Activated CD4-positive, alpha-beta memory T cell treated with anti-CD3 and anti-CD28 coated beads for 36 hours (primary cell): ENCODE results near the gene EVX1. TPM values are rescaled to one million over a fixed set of nuclear protein-coding genes. Genes with fewer than 3 reads are reported as not detected.

Source experiments
- CTCF ChIA-PET: fragments of 350-600 bp; sonication (Branson Sonifier 250); formaldehyde crosslinking; loops from one replicate; lab custom pipeline; 2021; ENCODE audit warnings: antibody characterized with exemption, inconsistent platforms; lab: Charles Lee
- POLR2A ChIA-PET: fragments of 350-600 bp; sonication (Branson Sonifier 250); formaldehyde crosslinking; loops from one replicate; lab custom pipeline; 2021; ENCODE audit warnings: antibody characterized with exemption; lab: Charles Lee
- DNase-seq: peaks from one replicate; pipeline ENCODE4 v3.0.0-alpha.2; 2020
- H3K27ac Mint-ChIP-seq: one replicate; pipeline ENCODE4 v1.8.0; 2021; ENCODE audit warnings: mixed read lengths
- H3K27me3 Mint-ChIP-seq: one replicate; pipeline ENCODE4 v1.8.0; 2021; ENCODE audit warnings: mixed read lengths
- H3K36me3 Mint-ChIP-seq: one replicate; pipeline ENCODE4 v1.8.0; 2021; ENCODE audit warnings: mixed read lengths
- H3K4me1 Mint-ChIP-seq: one replicate; pipeline ENCODE4 v1.8.0; 2021; ENCODE audit warnings: low read depth, mixed read lengths
- H3K4me3 Mint-ChIP-seq: one replicate; pipeline ENCODE4 v1.8.0; 2021; ENCODE audit warnings: mild to moderate bottlenecking, mixed read lengths
- H3K9me3 Mint-ChIP-seq: one replicate; pipeline ENCODE4 v1.8.0; 2021; ENCODE audit warnings: mixed read lengths
- intact Hi-C: fragments of 100-400 bp; cut with micrococcal nuclease; formaldehyde crosslinking; loops from one replicate; pipeline ENCODE4 v1.15.1; 2023
- total RNA-seq, 2 experiments: library from RNA; stranded (reverse); gene quantifications; one replicate each; pipeline ENCODE4 v1.2.3, GENCODE V29; 2021

The EVX1 gene
- total RNA-seq, 2 experiments from 2014 or later: not detected

GRCh38 chr7:27239387-27240014, 3.1 kb upstream of the EVX1 start:
- Mint-ChIP-seq H3K27ac (no peak overlapping the region), H3K4me1 (peaks cover 24% of the 10 kb centered on the region), H3K9me3 (no peaks in the 10 kb centered on the region), H3K4me3 (no peak overlapping the region), H3K27me3 (peaks cover 76% of the 10 kb centered on the region), H3K36me3 (peaks cover 2% of the 10 kb centered on the region)
- intact Hi-C loops: loop anchor here (2.0 to 5.0 kb wide), 2 partner anchors 43 to 72 kb away; partner anchors contain the start of gene HOXA9
- CTCF ChIA-PET: interaction anchor here (1.6 to 3.5 kb wide), 2 partner anchors 30 to 44 kb away, joined by 5 to 19 read pairs; no protein-coding TSS in a partner anchor
- no peak for DNase-seq
- POLR2A ChIA-PET: interaction anchor here (0.6 kb wide), 1 partner anchor 21 kb away, joined by 4 read pairs; no protein-coding TSS in a partner anchor

GRCh38 chr7:27240015-27240731, 2.4 kb upstream of the EVX1 start:
- ChIA-PET CTCF (interaction anchor here (0.6 to 3.5 kb wide), 3 partner anchors 40 to 61 kb away, joined by 3 to 19 read pairs (median 8); no protein-coding TSS in a partner anchor), POLR2A (no interaction called here)
- H3K27ac Mint-ChIP-seq: no peak overlapping the region
- H3K36me3 Mint-ChIP-seq: peaks cover 2% of the 10 kb centered on the region
- H3K4me1 Mint-ChIP-seq: peaks cover 28% of the 10 kb centered on the region
- no peak for DNase-seq
- H3K4me3 Mint-ChIP-seq: no peak overlapping the region
- no peaks in the 10 kb centered on the region for H3K9me3 Mint-ChIP-seq
- peaks cover 78% of the 10 kb centered on the region for H3K27me3 Mint-ChIP-seq
- intact Hi-C loops: loop anchor here (2.0 to 5.0 kb wide), 2 partner anchors 43 to 73 kb away; partner anchors contain the start of gene HOXA9

- POLR2A ChIA-PET: no interaction called here
Measured at GRCh38 chr7:27241189-27242056, 1.2 kb upstream of the EVX1 start.

GRCh38 chr7:27242154-27242553, 448 bp upstream of the EVX1 start:
- intact Hi-C loops: loop anchor here (5.0 kb wide), 1 partner anchor 75 kb away; the partner anchor contains the start of gene HOXA9
- POLR2A ChIA-PET: no interaction called here
- Mint-ChIP-seq H3K4me1 (peaks cover 25% of the 10 kb centered on the region), H3K27me3 (peaks cover 78% of the 10 kb centered on the region), H3K27ac (no peak overlapping the region), H3K9me3 (no peaks in the 10 kb centered on the region), H3K4me3 (peak overlapping the region; percentile 45), H3K36me3 (peaks cover 2% of the 10 kb centered on the region)
- DNase-seq: no peak
- CTCF ChIA-PET: interaction anchor here (1.1 to 2.4 kb wide), 6 partner anchors 32 to 92 kb away, joined by 3 to 8 read pairs (median 6); no protein-coding TSS in a partner anchor

More at GRCh38 chr7:27241189-27242056, 1.2 kb upstream of the EVX1 start:
- peaks cover 25% of the 10 kb centered on the region for H3K4me1 Mint-ChIP-seq
- intact Hi-C loops: loop anchor here (2.0 to 5.0 kb wide), 2 partner anchors 45 to 74 kb away; partner anchors contain the start of gene HOXA9
- CTCF ChIA-PET: interaction anchor here (1.1 to 3.5 kb wide), 6 partner anchors 31 to 91 kb away, joined by 3 to 19 read pairs (median 6); no protein-coding TSS in a partner anchor
- H3K9me3 Mint-ChIP-seq: no peaks in the 10 kb centered on the region
- DNase-seq: no peak
- H3K27ac Mint-ChIP-seq: no peak overlapping the region
- peaks cover 78% of the 10 kb centered on the region for H3K27me3 Mint-ChIP-seq
- H3K36me3 Mint-ChIP-seq: peaks cover 2% of the 10 kb centered on the region
- H3K4me3 Mint-ChIP-seq: no peak overlapping the region

GRCh38 chr7:27243340-27244163, 950 bp downstream of the EVX1 start:
- POLR2A ChIA-PET: no interaction called here
- intact Hi-C loops: loop anchor here (5.0 kb wide), 1 partner anchor 76 kb away; the partner anchor contains the start of gene HOXA9
- peaks cover 25% of the 10 kb centered on the region for H3K4me1 Mint-ChIP-seq
- no peak for DNase-seq
- peaks cover 79% of the 10 kb centered on the region for H3K27me3 Mint-ChIP-seq
- CTCF ChIA-PET: interaction anchor here (1.6 to 1.8 kb wide), 2 partner anchors 48 to 94 kb away, joined by 5 to 7 read pairs; no protein-coding TSS in a partner anchor
- peak overlapping the region; percentile 3 for H3K4me3 Mint-ChIP-seq
- no peaks in the 10 kb centered on the region for H3K9me3 Mint-ChIP-seq
- peaks cover 2% of the 10 kb centered on the region for H3K36me3 Mint-ChIP-seq
- no peak overlapping the region for H3K27ac Mint-ChIP-seq

- no peak overlapping the region for H3K4me3 Mint-ChIP-seq
- ChIA-PET POLR2A (no interaction called here), CTCF (no interaction called here)
- peaks cover 85% of the 10 kb centered on the region for H3K27me3 Mint-ChIP-seq
- no peak for DNase-seq
- H3K27ac Mint-ChIP-seq: no peak overlapping the region
- H3K9me3 Mint-ChIP-seq: no peaks in the 10 kb centered on the region
- peaks cover 2% of the 10 kb centered on the region for H3K36me3 Mint-ChIP-seq
- peaks cover 23% of the 10 kb centered on the region for H3K4me1 Mint-ChIP-seq
- intact Hi-C loops: loop anchor here (5.0 kb wide), 1 partner anchor 77 kb away; the partner anchor contains the start of gene HOXA9
Measured at GRCh38 chr7:27244488-27245123, 2.0 kb downstream of the EVX1 start.

- DNase-seq: no peak
- Mint-ChIP-seq H3K9me3 (no peaks in the 10 kb centered on the region), H3K4me1 (peaks cover 17% of the 10 kb centered on the region), H3K4me3 (no peak overlapping the region), H3K27ac (no peak overlapping the region), H3K27me3 (peaks cover 85% of the 10 kb centered on the region), H3K36me3 (peaks cover 2% of the 10 kb centered on the region)
- intact Hi-C loops: no loop called here
- ChIA-PET CTCF (no interaction called here), POLR2A (no interaction called here)
Measured at GRCh38 chr7:27245124-27245797, 2.7 kb downstream of the EVX1 start.

- ChIA-PET POLR2A (no interaction called here), CTCF (no interaction called here)
- Mint-ChIP-seq H3K36me3 (peaks cover 2% of the 10 kb centered on the region), H3K27ac (no peak overlapping the region), H3K9me3 (no peaks in the 10 kb centered on the region), H3K4me1 (peaks cover 21% of the 10 kb centered on the region), H3K4me3 (no peak overlapping the region), H3K27me3 (peaks cover 85% of the 10 kb centered on the region)
- intact Hi-C loops: no loop called here
- DNase-seq: no peak
Measured at GRCh38 chr7:27245798-27246691, 3.4 kb downstream of the EVX1 start.

GRCh38 chr7:27247000-27247399, 4.4 kb downstream of the EVX1 start:
- Mint-ChIP-seq H3K27me3 (peaks cover 79% of the 10 kb centered on the region), H3K4me1 (peaks cover 23% of the 10 kb centered on the region), H3K27ac (no peak overlapping the region), H3K36me3 (peaks cover 2% of the 10 kb centered on the region), H3K4me3 (no peak overlapping the region), H3K9me3 (no peaks in the 10 kb centered on the region)
- ChIA-PET CTCF (interaction anchor here (0.9 kb wide), 1 partner anchor 86 kb away, joined by 4 read pairs; no protein-coding TSS in a partner anchor), POLR2A (no interaction called here)
- intact Hi-C loops: no loop called here
- no peak for DNase-seq
